ENCODE results near the gene MGAT4A.

GRCh38 chr2:98583276-98583675 lies 147.7 kb downstream of the MGAT4A start:
- TF ChIP-seq CTCF (IDR thresholded peaks at IDR 0.05) (no peak), POLR2A (IDR thresholded peaks at IDR 0.05) (no peak)

Measured in testis (tissue), 2 donors.